HG02943 (cell line): ENCODE data around the gene RSAD1.

Experiments used
- ATAC-seq: cut with Tn5 transposase; IDR thresholded peaks from one replicate; pipeline ENCODE4 v1.9.1; 2021; ENCODE audit warnings: mild to moderate bottlenecking, low read depth, moderate library complexity; ENCODE audit not compliant: unreplicated experiment

The RSAD1 gene

GRCh38 chr17:50457621-50458020 is 21.0 kb upstream of the RSAD1 start:
- no peak for ATAC-seq

GRCh38 chr17:50458270-50458669 is 20.4 kb upstream of the RSAD1 start:
- ATAC-seq: no peak

GRCh38 chr17:50458701-50459676 is 19.7 kb upstream of the RSAD1 start:
- no peak for ATAC-seq

GRCh38 chr17:50459756-50460155 is 18.9 kb upstream of the RSAD1 start:
- no peak for ATAC-seq

- ATAC-seq: no peak
These were observed 17.7 kb upstream of the RSAD1 start for GRCh38 chr17:50460831-50461526.

- ATAC-seq: no peak
These were observed 17.0 kb upstream of the RSAD1 start for GRCh38 chr17:50461550-50462132.

GRCh38 chr17:50462446-50462845 is 16.2 kb upstream of the RSAD1 start:
- ATAC-seq: no peak

GRCh38 chr17:50464121-50464520 is 14.5 kb upstream of the RSAD1 start:
- no peak for ATAC-seq

- ATAC-seq: no peak
These were observed 13.9 kb upstream of the RSAD1 start for GRCh38 chr17:50464736-50465135.

- no peak for ATAC-seq
These were observed 13.5 kb upstream of the RSAD1 start for GRCh38 chr17:50465171-50465570.

- no peak for ATAC-seq
These were observed 13.0 kb upstream of the RSAD1 start for GRCh38 chr17:50465635-50466034.

- no peak for ATAC-seq
These were observed 12.1 kb upstream of the RSAD1 start for GRCh38 chr17:50466371-50467113.

- no peak for ATAC-seq
These were observed 11.4 kb upstream of the RSAD1 start for GRCh38 chr17:50467114-50467854.

GRCh38 chr17:50467855-50468303 is 10.8 kb upstream of the RSAD1 start:
- ATAC-seq: no peak

- no peak for ATAC-seq
These were observed 10.1 kb upstream of the RSAD1 start, which contains the start of gene CHAD for GRCh38 chr17:50468304-50469207. TSS of gene CHAD (minus strand) at chr17:50468880. CDS start at chr17:50468813, 67 bp downstream.

- ATAC-seq: no peak
These were observed 9.5 kb upstream of the RSAD1 start for GRCh38 chr17:50469208-50469605.

- ATAC-seq: no peak
These were observed 8.9 kb upstream of the RSAD1 start for GRCh38 chr17:50469671-50470305.

- ATAC-seq: no peak
These were observed 8.2 kb upstream of the RSAD1 start for GRCh38 chr17:50470426-50470825.
